Spinal cord (tissue), 10 donors: ENCODE data around the gene RHBDF2. TPM values are rescaled to one million over a fixed set of nuclear protein-coding genes. Genes with fewer than 3 reads are reported as not detected.

Experiments used
- DNase-seq, 6 donors: peaks; one replicate each; pipeline versions ENCODE4 v3.0.0 to v3.0.0-alpha.2; 2013 to 2015; ENCODE audit warnings: low spot score in 6 of 6, low read depth in 4 of 6
- H3K27ac ChIP-seq: one replicate; pipeline ENCODE4 v1.5.1; 2013; ENCODE audit warnings: low read depth, low read length, control low read depth
- H3K27me3 ChIP-seq: one replicate; pipeline ENCODE4 v1.6.1; 2013; ENCODE audit warnings: low read length; ENCODE audit not compliant: control insufficient read depth, insufficient read depth
- H3K36me3 ChIP-seq: one replicate; pipeline ENCODE4 v1.6.1; 2013; ENCODE audit warnings: low read length; ENCODE audit not compliant: control insufficient read depth, insufficient read depth
- H3K4me1 ChIP-seq: one replicate; pipeline ENCODE4 v1.6.1; 2013; ENCODE audit warnings: low read length; ENCODE audit not compliant: control insufficient read depth, insufficient read depth
- H3K4me3 ChIP-seq: one replicate; pipeline ENCODE4 v1.5.1; 2013; ENCODE audit warnings: low read depth, low read length, control low read depth
- H3K9me3 ChIP-seq: one replicate; pipeline ENCODE4 v1.6.1; 2013; ENCODE audit warnings: low read length; ENCODE audit not compliant: control insufficient read depth, insufficient read depth
- WGBS: methylation state at CpG from one replicate; pipeline ENCODE4 v1.1.5; 2013; ENCODE audit warnings: missing lambda C conversion rate; ENCODE audit not compliant: insufficient coverage; 5-methylcytosine and 5-hydroxymethylcytosine counted together
- polyA plus RNA-seq, 2 donors: library from polyadenylated mRNA; unstranded; fragments of 120-200 nt; gene quantifications; one replicate each; pipeline ENCODE4 v1.2.1, GENCODE V29; 2013; ENCODE audit not compliant: insufficient read length in 2 of 2
- total RNA-seq, 2 donors: library from RNA; depleted of rRNA in 1 of 2; stranded (reverse); fragments of 120-200 nt in 1 of 2; fragments of >200 nt in 1 of 2; gene quantifications; one replicate each; pipeline versions ENCODE4 v1.2.3 to v1.2.4, GENCODE V29; 2013 to 2014
- donor health status: healthy.

RHBDF2 gene
- total and polyA plus RNA-seq, 4 donors: 6.3 to 10.9 (median 8.9) TPM

DNA sequence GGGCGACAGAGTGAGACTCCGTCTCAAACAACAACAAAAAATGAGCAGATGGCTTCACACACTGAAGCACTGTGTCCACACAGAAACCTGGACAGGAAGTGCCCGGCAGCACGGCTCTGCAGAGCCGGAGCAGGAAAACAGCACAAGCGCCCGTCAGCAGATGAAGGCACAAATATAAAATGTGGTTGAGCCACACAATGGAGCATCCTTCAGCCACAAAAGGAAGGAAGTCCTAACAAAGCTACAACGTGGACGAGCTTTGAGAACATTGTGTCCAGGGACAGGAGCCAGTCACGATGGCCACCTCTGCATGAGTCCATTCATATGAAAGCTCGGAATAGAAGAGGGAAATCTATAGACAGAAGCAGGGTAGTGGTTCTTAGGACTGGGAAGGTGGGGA lies 15.7 kb downstream of the RHBDF2 start:
- WGBS: 36% methylated on average over 11 of the region's 11 CpGs
- Histone ChIP-seq H3K4me1 (peaks cover 20% of the 10 kb centered on the region), H3K4me3 (no peak overlapping the region), H3K27me3 (no peaks in the 10 kb centered on the region), H3K27ac (peak overlapping the region; percentile 29), H3K36me3 (no peaks in the 10 kb centered on the region), H3K9me3 (no peaks in the 10 kb centered on the region)
- peak in 1 of 6 donors; percentile 10 for DNase-seq

- no peaks in the 10 kb centered on the region for H3K27me3 ChIP-seq
- peaks cover 3% of the 10 kb centered on the region for H3K36me3 ChIP-seq
- WGBS: 90% methylated on average over 9 of the region's 11 CpGs
- peaks cover 29% of the 10 kb centered on the region for H3K4me1 ChIP-seq
- H3K27ac ChIP-seq: no peak overlapping the region
- no peaks in the 10 kb centered on the region for H3K9me3 ChIP-seq
- no peak for DNase-seq
- no peak overlapping the region for H3K4me3 ChIP-seq
These were observed 16.9 kb downstream of the RHBDF2 start for GRCh38 chr17:76484228-76484725.

GRCh38 chr17:76481071-76481655 lies 20.1 kb downstream of the RHBDF2 start:
- Histone ChIP-seq H3K27me3 (no peaks in the 10 kb centered on the region), H3K27ac (peak overlapping the region; percentile 93), H3K9me3 (no peaks in the 10 kb centered on the region), H3K4me1 (peaks cover 30% of the 10 kb centered on the region), H3K4me3 (no peak overlapping the region), H3K36me3 (peaks cover 13% of the 10 kb centered on the region)
- 72% methylated on average over 18 of the region's 21 CpGs for WGBS
- peak in 1 of 6 donors; percentile 34 for DNase-seq

DNA sequence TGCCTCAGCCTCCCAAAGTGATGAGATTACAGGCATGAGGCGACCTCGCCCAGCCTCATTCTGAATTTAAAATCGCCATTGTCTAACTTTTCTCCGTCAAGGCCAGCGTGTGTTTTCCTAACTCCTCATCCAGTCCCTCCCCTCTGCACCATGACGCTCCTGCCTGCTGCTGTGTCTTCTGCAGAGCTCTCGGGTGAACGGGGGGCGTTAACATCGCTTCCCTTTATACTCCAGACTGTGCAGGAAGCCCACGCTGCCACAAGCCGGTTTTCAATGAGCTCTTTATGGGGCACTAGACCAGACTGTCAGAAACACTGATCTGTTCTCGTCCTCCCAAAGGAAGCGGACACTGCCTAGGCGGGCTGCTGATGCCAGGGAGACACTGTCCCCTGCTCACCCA lies 20.6 kb downstream of the RHBDF2 start:
- Histone ChIP-seq H3K27ac (peak overlapping the region; percentile 93), H3K4me1 (peaks cover 27% of the 10 kb centered on the region), H3K27me3 (no peaks in the 10 kb centered on the region), H3K36me3 (peaks cover 13% of the 10 kb centered on the region), H3K4me3 (no peak overlapping the region), H3K9me3 (no peaks in the 10 kb centered on the region)
- WGBS: 12% methylated on average over 14 of the region's 15 CpGs
- peak in 4 of 6 donors; percentile 58 to 86 (median 71) for DNase-seq

DNA sequence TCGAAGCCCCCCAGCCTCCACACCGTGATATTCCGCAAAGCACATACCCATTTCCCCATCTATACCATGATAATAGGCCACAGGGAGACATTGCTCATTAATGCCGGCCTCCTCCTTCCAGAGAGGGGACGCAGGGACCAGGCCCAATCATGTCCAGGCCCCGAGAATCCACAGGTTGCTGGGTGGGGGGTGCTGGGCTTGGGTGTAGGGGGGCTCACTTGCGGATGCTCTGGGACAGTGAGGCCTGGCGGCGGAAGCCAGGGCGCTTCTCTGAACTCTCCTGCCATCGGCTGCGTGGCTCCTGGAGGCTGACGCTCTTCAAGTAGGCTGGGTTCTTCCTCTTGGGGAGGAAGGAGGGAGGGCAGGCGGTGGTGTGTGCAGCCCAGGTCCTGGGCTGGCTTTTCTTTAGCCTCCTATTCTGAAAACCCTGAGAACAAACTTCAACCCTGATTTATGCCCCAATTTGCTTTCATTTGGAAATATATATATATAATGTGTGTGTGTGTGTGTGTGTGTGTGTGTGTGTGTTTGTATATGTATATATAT lies 21.6 kb downstream of the RHBDF2 start:
- Histone ChIP-seq H3K9me3 (no peaks in the 10 kb centered on the region), H3K4me1 (peaks cover 22% of the 10 kb centered on the region), H3K36me3 (peaks cover 17% of the 10 kb centered on the region), H3K27me3 (no peaks in the 10 kb centered on the region), H3K4me3 (no peak overlapping the region), H3K27ac (no peak overlapping the region)
- no peak for DNase-seq
- 77% methylated on average over 4 of the region's 14 CpGs for WGBS

GRCh38 chr17:76478730-76479514 lies 22.3 kb downstream of the RHBDF2 start:
- Histone ChIP-seq H3K4me3 (no peak overlapping the region), H3K27ac (no peak overlapping the region), H3K9me3 (no peaks in the 10 kb centered on the region), H3K4me1 (peaks cover 22% of the 10 kb centered on the region), H3K36me3 (peaks cover 19% of the 10 kb centered on the region), H3K27me3 (no peaks in the 10 kb centered on the region)
- no peak for DNase-seq
- WGBS: 92% methylated on average over 34 of the region's 37 CpGs

GRCh38 chr17:76478097-76478496 lies 23.1 kb downstream of the RHBDF2 start:
- DNase-seq: no peak
- Histone ChIP-seq H3K36me3 (peaks cover 21% of the 10 kb centered on the region), H3K4me1 (peaks cover 22% of the 10 kb centered on the region), H3K4me3 (no peak overlapping the region), H3K27ac (no peak overlapping the region), H3K9me3 (no peaks in the 10 kb centered on the region), H3K27me3 (no peaks in the 10 kb centered on the region)
- WGBS: 94% methylated on average over 10 of the region's 10 CpGs

- Histone ChIP-seq H3K9me3 (no peaks in the 10 kb centered on the region), H3K4me1 (peaks cover 22% of the 10 kb centered on the region), H3K36me3 (peaks cover 21% of the 10 kb centered on the region), H3K27me3 (no peaks in the 10 kb centered on the region), H3K4me3 (no peak overlapping the region), H3K27ac (no peak overlapping the region)
- 89% methylated on average over 15 of the region's 15 CpGs for WGBS
- DNase-seq: no peak
These were observed 23.6 kb downstream of the RHBDF2 start for GRCh38 chr17:76477576-76477975.

- DNase-seq: no peak
- Histone ChIP-seq H3K27me3 (no peaks in the 10 kb centered on the region), H3K4me1 (peaks cover 22% of the 10 kb centered on the region), H3K36me3 (peaks cover 21% of the 10 kb centered on the region), H3K4me3 (no peak overlapping the region), H3K27ac (no peak overlapping the region), H3K9me3 (no peaks in the 10 kb centered on the region)
- WGBS: 84% methylated on average over 12 of the region's 20 CpGs
These were observed 24.5 kb downstream of the RHBDF2 start for GRCh38 chr17:76476736-76477135.
